NT2/D1 (cell line): ENCODE data around the gene NAA16.

Source experiments
- YY1 ChIP-seq: IDR thresholded peaks from 2 replicates; pipeline ENCODE4 v1.6.1; 2011; ENCODE audit not compliant: insufficient read length, insufficient read depth
- ZNF274 ChIP-seq: IDR thresholded peaks from 2 replicates; pipeline ENCODE4 v1.6.1; 2011; ENCODE audit warnings: mild to moderate bottlenecking, low read depth, low read length

- TF ChIP-seq YY1 (no peak), ZNF274 (no peak)
Observed at GRCh38 chr13:41408121-41408520, 97.1 kb downstream of the NAA16 start.
